Melanocyte of skin (primary cell): Measurements from ENCODE around the gene METAP2. TPM values are rescaled to one million over a fixed set of nuclear protein-coding genes. Genes with fewer than 3 reads are reported as not detected.

Experiments
- small RNA-seq, 2 donors: library from RNA; depleted of rRNA; stranded (forward); fragments of <200 nt; gene quantifications; one replicate each; pipeline ENCODE3, GENCODE V24; 2012
- total RNA-seq, 2 donors: library from RNA; depleted of rRNA; stranded (reverse); fragments of >200 nt; gene quantifications; 2 replicates each; pipeline ENCODE4 v1.2.3, GENCODE V29; 2012

The METAP2 gene
- 10 to 100 TPM; 29.9 to 49.0 TPM for total RNA-seq

DNA sequence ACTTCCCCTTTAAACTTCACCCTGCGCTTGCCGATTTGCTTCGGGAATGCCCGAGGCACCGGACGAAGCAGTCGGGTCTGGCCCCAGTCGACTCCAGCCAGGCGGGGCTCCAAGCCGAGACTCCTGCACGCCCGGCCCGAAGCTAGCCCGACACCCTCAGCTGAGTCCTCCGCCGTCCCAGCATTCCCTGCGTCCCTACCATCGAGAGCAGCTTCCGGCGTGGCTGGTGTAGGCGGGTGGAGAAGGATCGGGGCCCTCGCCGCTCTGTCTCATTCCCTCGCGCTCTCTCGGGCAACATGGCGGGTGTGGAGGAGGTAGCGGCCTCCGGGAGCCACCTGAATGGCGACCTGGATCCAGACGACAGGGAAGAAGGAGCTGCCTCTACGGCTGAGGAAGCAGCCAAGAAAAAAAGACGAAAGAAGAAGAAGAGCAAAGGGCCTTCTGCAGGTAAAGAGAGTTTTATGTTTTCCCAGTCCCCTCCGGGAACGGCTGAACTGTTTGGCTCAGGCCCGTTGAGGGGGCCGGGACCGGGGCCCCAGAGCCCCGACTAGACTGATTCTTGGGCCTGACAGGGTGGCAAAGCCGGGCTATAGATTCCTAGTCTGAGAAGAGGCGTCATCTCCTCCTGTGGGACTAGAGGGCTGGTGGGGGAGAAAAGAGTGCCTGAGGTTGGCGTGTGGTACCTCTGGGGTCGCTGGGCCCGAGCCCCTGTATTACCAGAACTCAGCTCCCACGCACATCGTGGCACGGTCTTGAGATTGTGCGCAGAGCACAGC lies at the start of gene METAP2:
TSS of gene METAP2 (plus strand) at position 269 of the 776 bp plus-strand sequence. CDS start at position 297, 28 bp downstream.

DNA sequence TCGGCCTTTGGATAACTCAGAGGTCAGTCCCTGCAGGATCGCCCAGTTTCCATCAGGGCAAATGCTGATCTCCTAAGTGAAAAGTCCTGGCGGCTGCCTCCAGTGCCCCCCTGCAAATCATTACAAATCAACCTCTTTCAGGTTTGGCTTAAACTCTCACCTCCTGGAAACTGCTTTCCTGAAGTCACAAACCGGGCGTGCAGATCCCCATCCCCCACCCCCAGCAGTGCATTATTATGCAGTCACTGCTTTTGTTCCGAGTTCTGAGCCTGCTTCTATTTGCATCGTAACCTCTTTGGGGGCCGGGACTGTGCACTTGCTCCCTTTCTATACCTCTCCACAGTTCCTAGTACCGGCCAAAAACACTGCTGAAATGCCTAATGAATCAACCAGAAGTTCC lies 77.4 kb downstream of the METAP2 start, which contains the start of gene USP44:
TSS of gene USP44 (minus strand) at position 172 of the 400 bp plus-strand sequence. CDS start 17,220 bp downstream, outside the sequence.

Small RNA genes within 50 kb of the gene (small RNA-seq; reads per million reads assigned to genes)
- 0 to 0.64 reads per million in 2 donors for gene RNU6-735P

Other genes starting within 250 kb of the METAP2 start
- under 1 TPM; 0.33 to 0.34 TPM for gene USP44, start 77.3 kb downstream of the METAP2 start, total RNA-seq